Hepatic stellate cell (primary cell): Measurements from ENCODE around the gene TRIM72.
"Not testable (repeated sequence)": the region's sequence is repeated elsewhere in the genome, so short reads cannot be mapped to it uniquely, and the experiment has no call there.

Experiments used
- DNase-seq: peaks from one replicate; pipeline ENCODE4 v3.0.0; 2011; ENCODE audit warnings: low spot score

The TRIM72 gene

GRCh38 chr16:31190818-31191444 is 23.0 kb upstream of the TRIM72 start:
- no peak for DNase-seq

DNA sequence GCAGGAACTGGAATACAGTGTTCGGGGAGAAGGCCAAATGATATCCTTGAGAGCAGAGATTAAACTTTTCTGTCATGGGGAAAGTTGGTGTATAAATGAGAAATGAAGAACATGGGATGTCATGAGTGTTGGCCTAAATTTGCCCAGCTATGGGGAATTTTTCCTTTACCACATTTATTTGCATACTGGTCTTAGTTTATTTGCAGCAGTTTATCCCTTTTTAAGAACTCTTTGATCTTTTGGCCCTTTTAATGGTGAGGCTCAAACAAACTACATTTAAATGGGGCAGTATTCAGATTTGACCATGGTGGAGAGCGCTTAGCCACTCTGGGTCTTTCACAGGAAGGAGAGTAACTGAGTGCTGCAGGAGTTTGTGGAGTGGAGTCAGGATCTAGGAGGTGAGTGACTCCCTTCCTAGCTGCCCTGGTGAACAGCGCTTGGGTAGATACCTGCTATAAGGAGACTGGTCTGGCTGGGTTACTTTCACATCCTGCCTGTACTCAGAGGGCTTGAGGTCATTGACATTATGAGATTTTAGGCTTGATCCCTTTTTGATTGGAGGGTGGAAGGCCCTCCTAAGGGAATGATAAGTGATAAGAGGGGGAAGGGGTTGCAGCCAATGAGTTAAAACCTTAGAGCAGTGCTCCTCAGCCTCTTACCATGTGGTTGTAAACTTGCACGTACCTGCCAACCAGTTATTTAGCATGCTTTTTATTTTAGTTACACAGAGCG is 22.1 kb upstream of the TRIM72 start:
- no peak for DNase-seq

DNA sequence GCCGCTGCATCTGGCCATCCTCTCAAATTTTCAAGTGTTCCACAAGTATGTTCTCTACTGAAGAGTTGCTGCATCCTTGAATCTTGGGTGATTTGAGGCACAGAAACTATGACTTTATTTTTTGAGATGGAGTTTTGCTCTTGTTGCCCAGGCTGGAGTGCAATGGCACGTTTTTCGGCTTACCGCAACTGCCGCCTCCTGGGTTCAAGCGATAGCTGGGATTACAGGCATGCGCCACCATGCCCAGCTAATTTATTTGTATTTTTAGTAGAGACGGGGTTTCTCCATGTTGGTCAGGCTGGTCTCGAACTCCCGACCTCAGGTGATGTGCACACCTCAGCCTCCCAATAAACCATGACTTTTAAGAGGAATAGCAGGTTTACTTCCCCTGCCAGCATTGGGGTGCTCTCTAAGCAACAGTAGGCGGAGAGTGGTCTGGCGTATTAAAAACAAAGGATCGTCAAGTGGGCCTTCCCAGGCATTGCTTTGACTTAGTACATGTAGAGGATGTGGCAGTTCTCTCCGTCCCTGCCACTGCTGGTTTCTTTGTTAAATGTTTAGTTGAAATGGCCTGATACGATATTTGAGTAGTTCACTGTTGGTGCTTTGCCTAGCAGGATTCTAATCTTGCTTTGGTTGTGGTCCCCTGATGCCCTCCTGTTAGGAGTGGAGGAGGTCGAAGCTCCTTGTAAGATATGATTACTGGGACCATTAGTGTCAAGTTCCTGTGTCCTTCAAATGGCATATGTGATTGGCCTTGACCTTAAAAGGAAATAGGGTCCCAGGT is 20.9 kb upstream of the TRIM72 start:
- no peak for DNase-seq

GRCh38 chr16:31193874-31194273 is 20.0 kb upstream of the TRIM72 start:
- DNase-seq, result no peak

DNA sequence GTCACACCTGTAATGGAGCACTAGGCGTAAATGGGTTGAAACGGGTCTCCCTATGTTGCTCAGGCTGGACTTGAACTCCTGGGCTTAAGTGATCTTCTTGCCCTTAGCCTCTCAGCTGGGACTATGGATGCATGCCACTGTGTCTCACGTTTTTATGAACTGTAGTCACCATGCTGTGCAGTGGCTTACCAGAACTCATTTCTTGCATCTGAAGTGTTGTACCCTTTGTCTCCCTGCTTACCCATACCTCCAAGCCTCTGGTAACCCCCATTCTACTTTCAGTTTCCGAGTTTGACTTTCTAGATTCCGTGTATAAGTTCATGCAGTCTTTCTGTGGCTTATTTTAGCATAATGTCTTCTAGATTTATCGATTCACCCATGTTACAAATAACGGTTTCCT is 19.0 kb upstream of the TRIM72 start:
- no peak for DNase-seq

DNA sequence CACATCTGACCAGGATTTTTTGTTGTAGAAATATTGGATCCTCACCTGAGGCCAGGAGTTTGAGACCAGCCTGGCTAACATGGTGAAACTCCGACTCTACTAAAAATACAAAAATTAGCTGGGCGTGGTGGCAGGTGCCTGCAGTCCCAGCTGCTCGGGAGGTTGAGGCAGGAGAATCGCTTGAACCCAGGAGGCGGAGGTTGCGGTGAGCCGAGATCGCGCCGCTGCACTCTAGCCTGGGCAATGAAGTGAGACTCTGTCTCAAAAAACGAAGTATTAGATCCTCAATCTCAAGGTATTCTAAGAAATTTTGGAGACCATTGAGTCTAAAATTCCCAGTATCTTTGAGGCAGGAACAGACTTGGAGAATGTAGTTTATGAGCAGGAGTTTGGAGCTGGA is 18.1 kb upstream of the TRIM72 start:
- not testable (repeated sequence) for DNase-seq

DNA sequence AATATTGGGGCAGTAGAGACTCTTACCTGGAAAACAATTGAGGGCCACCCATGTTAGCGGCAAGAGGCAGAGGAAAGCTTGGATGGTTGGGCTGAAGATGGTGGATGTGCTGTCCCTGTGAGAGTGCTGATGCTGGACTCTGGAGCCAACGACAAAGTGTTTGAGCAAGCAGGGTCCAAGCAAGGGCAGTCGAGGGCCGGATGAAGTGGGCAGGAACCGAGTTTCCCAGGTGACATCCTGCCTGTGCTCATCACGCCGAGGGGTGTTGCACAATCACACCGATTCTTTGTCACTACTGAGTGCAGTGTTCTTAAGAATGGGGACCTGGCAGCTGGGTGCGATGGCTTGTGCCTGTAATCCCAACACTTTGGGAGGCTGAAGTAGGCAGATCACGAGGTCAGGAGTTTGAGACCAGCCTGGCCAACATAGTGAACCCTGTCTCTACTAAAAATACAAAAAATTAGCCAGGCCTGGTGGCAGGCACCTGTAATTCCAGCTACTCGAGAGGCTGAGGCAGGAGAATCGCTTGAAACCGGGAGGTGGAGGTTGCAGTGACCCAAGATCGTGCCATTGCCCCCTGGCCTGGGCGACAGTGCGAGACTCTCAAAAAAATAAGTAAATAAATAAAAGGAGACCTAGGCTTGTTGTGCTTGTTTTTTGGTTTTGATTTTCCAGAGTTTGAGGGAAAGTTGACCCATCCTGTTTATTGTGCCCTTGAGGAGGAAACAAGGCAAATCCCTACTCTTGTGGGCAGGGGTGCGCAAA is 17.4 kb upstream of the TRIM72 start:
- DNase-seq, result no peak

DNA sequence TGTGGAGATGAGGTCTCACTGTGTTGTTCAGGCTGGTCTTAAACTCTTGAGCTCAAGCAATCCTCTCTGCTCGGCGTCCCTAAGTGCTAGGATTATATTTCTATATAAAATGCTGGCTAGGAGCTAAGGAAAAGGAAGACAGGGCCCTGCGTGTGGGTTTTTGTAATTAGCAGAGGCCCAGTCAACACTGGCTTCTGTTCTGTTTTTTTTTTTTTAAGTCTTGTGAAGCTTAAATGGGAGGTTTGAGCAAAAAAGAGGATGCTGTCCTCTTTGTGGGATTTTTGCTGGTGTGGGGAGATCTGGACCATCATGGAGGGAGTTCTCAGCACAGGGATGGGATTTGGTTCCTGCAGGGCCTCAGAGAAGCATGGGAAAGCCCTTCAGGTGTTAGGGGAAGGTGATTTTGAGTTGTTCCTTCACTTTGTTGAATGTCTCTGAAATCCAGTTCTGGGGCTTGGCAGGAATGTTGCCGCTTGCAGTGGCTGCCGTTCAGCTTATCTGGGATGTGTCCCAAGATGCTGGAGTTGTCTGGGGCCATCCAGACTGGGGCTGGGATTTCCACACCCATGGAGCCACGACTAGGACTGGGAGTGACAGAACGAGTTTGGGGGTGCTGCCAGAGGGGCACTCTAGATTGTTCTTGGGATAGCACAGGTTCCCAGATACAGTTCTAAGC is 15.6 kb upstream of the TRIM72 start:
- DNase-seq, result no peak

- DNase-seq, result no peak
Measured at GRCh38 chr16:31199430-31200041, 14.4 kb upstream of the TRIM72 start.

GRCh38 chr16:31200111-31200510 is 13.8 kb upstream of the TRIM72 start:
- DNase-seq, result not testable (repeated sequence)

- peak; percentile 53 for DNase-seq
Measured at GRCh38 chr16:31200821-31201568, 12.9 kb upstream of the TRIM72 start.

DNA sequence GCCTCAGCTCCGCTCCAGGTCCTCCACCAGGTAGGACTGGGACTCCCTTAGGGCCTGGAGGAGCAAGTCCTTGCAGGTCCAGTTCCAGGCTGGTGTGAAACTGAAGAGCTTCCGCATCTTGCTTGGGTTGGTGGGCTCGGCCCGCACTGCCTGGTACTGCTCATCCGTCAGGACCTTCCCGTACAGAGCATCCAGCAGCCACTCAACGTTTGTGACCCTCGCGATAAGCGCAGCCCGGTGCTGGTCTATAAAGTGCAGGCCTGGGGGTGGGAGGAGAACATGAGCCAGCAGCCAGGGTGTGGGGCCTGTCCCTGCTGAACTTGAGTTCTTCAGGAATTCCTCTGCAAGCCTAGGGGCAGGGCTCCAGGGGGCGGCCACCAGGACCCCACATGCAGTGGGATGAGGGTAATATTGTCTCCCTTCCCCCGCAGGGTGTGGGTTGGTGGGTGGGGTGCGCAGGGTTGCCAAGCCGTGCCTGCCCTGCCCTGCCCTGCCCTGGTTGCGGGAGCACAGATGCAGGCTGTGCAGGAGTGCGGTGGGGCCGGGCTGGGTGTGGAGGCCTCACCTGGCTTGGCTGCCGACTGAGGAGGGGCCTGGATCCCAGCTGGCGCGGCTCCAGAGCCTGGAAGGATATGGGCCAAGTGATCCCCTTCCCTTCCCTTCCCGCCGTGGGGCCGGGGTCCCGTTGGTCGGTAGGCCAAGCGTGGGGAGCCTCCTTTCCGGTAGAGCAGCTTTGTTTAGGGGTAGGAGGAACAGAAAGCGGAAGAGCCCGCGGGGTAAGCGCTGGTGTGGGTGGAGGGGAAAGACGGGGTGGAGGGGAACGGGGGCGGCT is 12.1 kb upstream of the TRIM72 start:
- no peak for DNase-seq

- DNase-seq, result peak; percentile 71
Measured at GRCh38 chr16:31202414-31203375, 11.2 kb upstream of the TRIM72 start, which contains the start of gene PYCARD. PYCARD (minus strand) TSS chr16:31202760; CDS start chr16:31202690, 70 bp downstream.

DNA sequence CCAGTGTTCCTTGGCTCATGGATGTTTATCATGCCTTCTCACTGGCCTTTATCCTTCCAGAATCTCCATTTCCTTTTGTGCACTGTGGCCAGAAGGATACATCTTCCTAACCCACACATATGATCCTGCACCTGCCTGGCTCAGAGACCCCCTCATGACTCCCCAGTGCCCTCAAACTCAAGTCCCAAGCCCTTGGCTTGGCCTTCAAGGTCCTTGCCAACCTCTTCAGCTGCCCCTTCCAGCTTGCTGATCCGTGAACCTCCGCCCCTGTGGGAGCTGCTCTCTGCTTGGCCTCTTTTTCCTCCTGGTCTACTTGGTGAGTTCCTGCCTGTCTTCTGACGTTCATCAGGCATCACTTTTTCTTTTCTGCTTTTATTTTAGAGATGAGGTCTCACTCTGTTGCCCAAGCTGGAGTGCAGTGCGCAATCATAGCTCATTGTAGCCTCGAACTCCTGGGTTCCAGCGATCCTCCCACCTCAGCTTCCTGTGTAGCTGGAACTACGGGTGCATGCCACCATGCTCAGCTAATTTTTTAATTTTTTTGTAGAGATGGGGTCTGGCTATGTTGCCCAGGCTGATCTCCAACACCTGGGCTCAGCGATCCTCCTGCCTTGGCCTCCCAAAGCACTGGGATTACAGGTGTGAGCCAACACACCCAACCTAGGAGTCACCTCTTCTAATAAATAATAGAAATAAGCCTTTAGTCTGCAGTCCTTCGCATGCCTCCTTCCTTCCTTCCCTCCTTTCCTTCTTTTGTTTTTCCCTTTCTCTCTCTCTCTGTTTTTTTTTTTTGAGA is 8.8 kb upstream of the TRIM72 start:
- no peak for DNase-seq

- DNase-seq, result no peak
Measured at GRCh38 chr16:31206776-31207175, 7.1 kb upstream of the TRIM72 start.

GRCh38 chr16:31213342-31213741 is 577 bp upstream of the TRIM72 start:
- DNase-seq, result no peak

GRCh38 chr16:31214708-31215286 is 878 bp downstream of the TRIM72 start:
- no peak for DNase-seq
